OCI-LY7 (cell line): ENCODE measurements around the gene BPIFB6. TPM values are rescaled to one million over a fixed set of nuclear protein-coding genes. Genes with fewer than 3 reads are reported as not detected.

Source experiments
- BruUV-seq: library from RNA; stranded (reverse); fragments of 400-500 nt; replicated peaks from 2 replicates; lab custom pipeline; 2021; lab: Mats Ljungman, UMichigan
- CTCF ChIA-PET: fragments of 300-600 bp; sonication (Branson Sonifier 250); formaldehyde crosslinking; loops from one replicate; lab custom pipeline; 2022; ENCODE audit warnings: antibody characterized with exemption; ENCODE audit not compliant: unreplicated experiment; lab: Charles Lee
- POLR2A ChIA-PET: fragments of 300-600 bp; sonication (Branson Sonifier 250); formaldehyde crosslinking; loops from one replicate; lab custom pipeline; 2022; ENCODE audit warnings: antibody characterized with exemption; lab: Charles Lee
- DNase-seq: peaks from one replicate; pipeline ENCODE4 v3.0.0-alpha.2; 2015; ENCODE audit warnings: low spot score
- H2AFZ ChIP-seq: fragments of 200-600 bp; sonication (generic), shearing (Covaris generic); 2 replicates; pipeline ENCODE4 v1.6.1; 2014; ENCODE audit warnings: mild to moderate bottlenecking, antibody characterized with exemption, low read length, moderate library complexity
- H3K27ac ChIP-seq: fragments of 200-600 bp; sonication (generic); 2 replicates; pipeline ENCODE4 v1.5.1; 2014; ENCODE audit warnings: mixed run types, low read depth, mild to moderate bottlenecking, moderate library complexity, low read length, inconsistent platforms; ENCODE audit not compliant: poor library complexity, severe bottlenecking
- H3K36me3 ChIP-seq: fragments of 200-600 bp; sonication (generic); 2 replicates; pipeline ENCODE4 v1.6.1; 2014; ENCODE audit warnings: mild to moderate bottlenecking, antibody characterized with exemption, low read length, moderate library complexity, mixed read lengths; ENCODE audit not compliant: insufficient read depth
- H3K4me1 ChIP-seq: fragments of 200-600 bp; sonication (generic); 2 replicates; pipeline ENCODE4 v1.5.1; 2014; ENCODE audit warnings: mild to moderate bottlenecking, low read length; ENCODE audit not compliant: insufficient read depth, poor library complexity, severe bottlenecking
- H3K4me2 ChIP-seq: fragments of 200-600 bp; sonication (generic); 2 replicates; pipeline ENCODE4 v1.6.1; 2014; ENCODE audit warnings: mild to moderate bottlenecking, low read length
- H3K4me3 ChIP-seq: fragments of 200-600 bp; sonication (generic); 2 replicates; pipeline ENCODE4 v1.5.1; 2014; ENCODE audit warnings: mild to moderate bottlenecking, low read depth, low read length; ENCODE audit not compliant: poor library complexity, severe bottlenecking
- H3K79me2 ChIP-seq: fragments of 200-600 bp; sonication (generic); 2 replicates; pipeline ENCODE4 v1.6.1; 2016; ENCODE audit warnings: low read depth, mild to moderate bottlenecking, low read length, moderate library complexity, mixed read lengths; ENCODE audit not compliant: insufficient read depth
- H3K9me2 ChIP-seq: fragments of 200-600 bp; sonication (generic); 2 replicates; pipeline ENCODE4 v1.6.1; 2016; ENCODE audit warnings: mild to moderate bottlenecking, low read length, mixed read lengths; ENCODE audit not compliant: insufficient read depth
- H3K9me3 ChIP-seq: fragments of 200-600 bp; sonication (generic); 2 replicates; pipeline ENCODE4 v1.6.1; 2014; ENCODE audit warnings: mild to moderate bottlenecking, mixed run types, low read length, mixed read lengths
- H4K20me1 ChIP-seq: fragments of 200-600 bp; sonication (generic); 2 replicates; pipeline ENCODE4 v1.6.1; 2014; ENCODE audit warnings: mild to moderate bottlenecking, antibody characterized with exemption, low read length, moderate library complexity, mixed read lengths; ENCODE audit not compliant: insufficient read depth
- EZH2phosphoT487 ChIP-seq: fragments of 200-600 bp; sonication (generic); IDR thresholded peaks from 2 replicates; pipeline ENCODE4 v1.6.1; 2018; ENCODE audit warnings: low read depth, borderline replicate concordance, mild to moderate bottlenecking, mixed run types, antibody characterized with exemption, low read length, moderate library complexity, mixed read lengths
- intact Hi-C: fragments of 100-400 bp; cut with micrococcal nuclease; formaldehyde crosslinking; loops from one replicate; pipeline ENCODE4 v1.10.0; 2022; ENCODE audit not compliant: unreplicated experiment
- total RNA-seq, 2 experiments: library from RNA; depleted of rRNA in 1 of 2; stranded (reverse); fragments of >200 nt in 1 of 2; shearing (Covaris generic) in 1 of 2; gene quantifications; 2 replicates each; pipeline ENCODE4 v1.2.3, GENCODE V29; 2014 to 2022
- TF ChIP-seq, protein P1 (sequence below): fragments of 200-600 bp; sonication (generic); conservative IDR thresholded peaks from 2 replicates; pipeline ENCODE4 v1.5.1; 2014; ENCODE audit warnings: mild to moderate bottlenecking, antibody characterized with exemption, low read length, moderate library complexity, mixed read lengths

The BPIFB6 gene
- total RNA-seq, 2 experiments from 2014 or later, result not detected

- Histone ChIP-seq H3K36me3 (no peaks in the 10 kb centered on the region), H3K27ac (no peak overlapping the region), H3K79me2 (no peaks in the 10 kb centered on the region), H4K20me1 (no peaks in the 10 kb centered on the region), H3K4me1 (no peaks in the 10 kb centered on the region), H3K9me3 (no peaks in the 10 kb centered on the region), H3K4me3 (no peak overlapping the region), H2AFZ (no peak overlapping the region), H3K4me2 (no peak overlapping the region), H3K9me2 (no peaks in the 10 kb centered on the region)
- BruUV-seq, result no TSS peak
- ChIA-PET CTCF (no interaction called here), POLR2A (no interaction called here)
- no peak for DNase-seq
- intact Hi-C loops, result no loop called here
- no peak for TF ChIP-seq EZH2phosphoT487
- TF ChIP-seq, protein P1, sequence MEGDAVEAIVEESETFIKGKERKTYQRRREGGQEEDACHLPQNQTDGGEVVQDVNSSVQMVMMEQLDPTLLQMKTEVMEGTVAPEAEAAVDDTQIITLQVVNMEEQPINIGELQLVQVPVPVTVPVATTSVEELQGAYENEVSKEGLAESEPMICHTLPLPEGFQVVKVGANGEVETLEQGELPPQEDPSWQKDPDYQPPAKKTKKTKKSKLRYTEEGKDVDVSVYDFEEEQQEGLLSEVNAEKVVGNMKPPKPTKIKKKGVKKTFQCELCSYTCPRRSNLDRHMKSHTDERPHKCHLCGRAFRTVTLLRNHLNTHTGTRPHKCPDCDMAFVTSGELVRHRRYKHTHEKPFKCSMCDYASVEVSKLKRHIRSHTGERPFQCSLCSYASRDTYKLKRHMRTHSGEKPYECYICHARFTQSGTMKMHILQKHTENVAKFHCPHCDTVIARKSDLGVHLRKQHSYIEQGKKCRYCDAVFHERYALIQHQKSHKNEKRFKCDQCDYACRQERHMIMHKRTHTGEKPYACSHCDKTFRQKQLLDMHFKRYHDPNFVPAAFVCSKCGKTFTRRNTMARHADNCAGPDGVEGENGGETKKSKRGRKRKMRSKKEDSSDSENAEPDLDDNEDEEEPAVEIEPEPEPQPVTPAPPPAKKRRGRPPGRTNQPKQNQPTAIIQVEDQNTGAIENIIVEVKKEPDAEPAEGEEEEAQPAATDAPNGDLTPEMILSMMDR, result no peak
These were observed 38.2 kb downstream of the BPIFB6 start for GRCh38 chr20:33069673-33070072.

DNA sequence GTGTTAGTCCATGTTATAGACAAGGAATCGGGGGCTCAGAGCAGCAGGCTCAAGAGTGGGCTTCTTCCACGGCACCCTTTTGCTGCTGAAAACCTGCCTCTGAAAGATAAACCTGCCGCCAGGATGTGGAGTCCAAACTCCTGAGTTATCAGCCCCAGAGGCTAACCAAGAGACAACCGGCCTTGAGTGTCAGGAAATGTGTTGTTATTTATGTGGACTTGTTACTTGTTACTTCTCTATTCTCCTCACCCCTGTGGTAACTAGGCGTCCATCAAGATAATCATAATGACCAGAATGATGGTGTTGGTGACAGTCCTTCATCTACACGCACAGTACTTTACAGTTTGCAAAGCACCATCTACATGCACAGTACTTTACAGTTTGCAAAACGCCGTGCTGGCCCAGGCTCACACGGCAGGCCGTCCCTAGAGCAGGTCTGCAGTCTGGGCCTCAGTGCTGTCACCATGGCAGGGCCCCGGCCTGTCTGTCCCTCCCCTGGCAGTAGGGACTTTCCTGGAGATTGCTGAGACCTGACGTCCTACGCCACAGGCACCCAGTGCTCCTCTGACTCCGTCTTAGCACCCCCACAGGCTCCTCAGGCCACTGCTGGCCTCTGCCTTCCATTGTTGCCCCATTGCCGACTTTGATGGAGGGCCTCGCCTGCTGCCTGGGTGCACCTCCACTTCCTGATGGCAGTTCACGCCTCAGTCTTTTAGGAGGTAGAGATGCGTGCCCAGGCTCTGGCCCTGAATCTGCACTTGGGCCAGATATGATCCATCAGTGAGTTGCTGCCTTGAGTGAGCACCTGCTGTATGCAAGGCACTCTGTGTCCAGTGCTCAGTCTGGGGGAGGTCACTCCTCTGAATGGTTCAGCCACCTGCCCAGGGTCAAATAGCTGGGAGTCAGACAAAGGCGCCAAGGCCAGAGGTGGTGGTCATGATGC, 38.9 kb downstream of the BPIFB6 start:
- Histone ChIP-seq H3K9me3 (no peaks in the 10 kb centered on the region), H3K79me2 (no peaks in the 10 kb centered on the region), H3K4me2 (no peak overlapping the region), H3K4me1 (no peaks in the 10 kb centered on the region), H3K9me2 (no peaks in the 10 kb centered on the region), H4K20me1 (no peaks in the 10 kb centered on the region), H3K27ac (no peak overlapping the region), H3K36me3 (no peaks in the 10 kb centered on the region), H2AFZ (no peak overlapping the region), H3K4me3 (no peak overlapping the region)
- intact Hi-C loops, result no loop called here
- no peak for DNase-seq
- ChIA-PET POLR2A (interaction anchor here (0.6 kb wide), 1 partner anchor 30 kb away, joined by 3 read pairs; no protein-coding TSS in a partner anchor), CTCF (no interaction called here)
- BruUV-seq, result no TSS peak
- no peak for TF ChIP-seq EZH2phosphoT487
- TF ChIP-seq, protein P1, result no peak

DNA sequence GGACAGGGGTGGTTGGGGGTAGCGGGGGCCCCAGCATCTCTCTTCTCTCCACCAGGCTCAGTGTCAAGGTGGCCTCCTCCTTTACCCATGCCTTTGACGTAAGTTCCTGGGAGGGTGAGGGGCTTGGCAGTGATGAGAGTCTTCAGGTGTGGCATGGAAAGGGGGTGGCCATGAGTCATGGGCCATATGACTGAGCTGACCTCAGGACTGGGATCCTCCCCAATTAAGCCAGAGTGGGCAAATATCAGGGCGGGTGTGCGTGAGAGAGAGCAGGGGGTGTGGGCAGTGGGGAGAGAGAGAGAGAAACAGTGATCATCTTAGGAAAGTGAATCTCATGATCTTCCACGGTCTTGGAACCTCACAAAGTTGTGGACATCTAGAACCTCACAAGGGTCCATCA, 39.8 kb downstream of the BPIFB6 start:
- POLR2A ChIA-PET, result interaction anchor here (0.6 kb wide), 1 partner anchor 31 kb away, joined by 3 read pairs; no protein-coding TSS in a partner anchor
- Histone ChIP-seq H3K4me2 (no peak overlapping the region), H3K9me3 (no peaks in the 10 kb centered on the region), H4K20me1 (no peaks in the 10 kb centered on the region), H3K36me3 (no peaks in the 10 kb centered on the region), H3K27ac (no peak overlapping the region), H3K4me3 (no peak overlapping the region), H3K4me1 (no peaks in the 10 kb centered on the region), H2AFZ (no peak overlapping the region), H3K9me2 (no peaks in the 10 kb centered on the region), H3K79me2 (no peaks in the 10 kb centered on the region)
- intact Hi-C loops, result no loop called here
- TF ChIP-seq, protein P1, result no peak
- no peak for TF ChIP-seq EZH2phosphoT487
- BruUV-seq, result no TSS peak
- no peak for DNase-seq
- CTCF ChIA-PET, result no interaction called here
